ENCODE data around the gene MVK.

Gene MVK

DNA sequence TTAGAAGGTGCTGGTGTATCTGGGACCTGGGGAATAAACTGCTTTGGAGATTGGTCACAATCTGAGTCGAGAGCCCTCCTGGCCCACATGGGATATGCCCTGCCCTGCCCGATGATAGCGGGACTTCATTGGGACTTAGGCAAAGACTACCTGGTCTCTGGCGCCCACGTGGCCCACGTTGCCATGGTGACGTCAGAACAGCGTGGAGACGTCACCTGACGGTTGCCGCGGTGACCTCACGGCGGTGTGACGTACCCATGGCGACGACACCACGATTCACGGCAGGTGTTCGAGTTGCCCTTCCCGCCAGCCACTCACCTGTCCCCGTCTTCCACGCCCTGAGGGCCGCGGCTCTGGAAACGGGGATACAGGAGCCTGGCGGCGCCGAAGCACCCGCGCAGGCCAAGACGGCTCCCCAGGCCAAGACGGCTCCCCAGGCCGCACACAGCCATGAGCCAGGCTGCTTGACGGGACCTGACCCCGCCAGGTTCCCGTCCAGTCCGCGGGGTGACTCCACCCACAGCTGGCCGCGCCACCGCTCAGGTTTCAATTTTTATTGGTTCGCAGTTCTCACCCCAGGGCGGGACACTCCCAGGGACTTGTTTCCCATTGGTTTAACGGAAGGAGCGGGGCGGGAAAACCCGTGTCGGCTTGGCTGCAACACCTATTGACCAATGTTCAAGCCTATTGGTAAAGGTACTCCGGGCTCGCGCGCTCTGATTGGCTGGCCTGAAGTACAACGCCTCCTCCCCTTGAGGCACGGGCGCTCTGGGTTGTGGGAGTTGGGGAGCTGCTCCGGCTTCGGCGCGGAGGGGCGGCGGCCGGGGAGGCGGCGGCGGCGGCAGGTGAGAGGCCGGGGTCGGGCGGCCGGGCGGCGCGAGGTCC is at the start of gene MVK, which contains the start of gene MMAB:
MVK (plus strand) TSS at position 766 of the 885 bp plus-strand sequence. CDS start 1,029 bp downstream, outside the sequence.
MMAB (minus strand) TSS at position 476 of the 885 bp plus-strand sequence; CDS start at position 452, 24 bp downstream.
- peak; percentile 99 for DNase-seq

DNA sequence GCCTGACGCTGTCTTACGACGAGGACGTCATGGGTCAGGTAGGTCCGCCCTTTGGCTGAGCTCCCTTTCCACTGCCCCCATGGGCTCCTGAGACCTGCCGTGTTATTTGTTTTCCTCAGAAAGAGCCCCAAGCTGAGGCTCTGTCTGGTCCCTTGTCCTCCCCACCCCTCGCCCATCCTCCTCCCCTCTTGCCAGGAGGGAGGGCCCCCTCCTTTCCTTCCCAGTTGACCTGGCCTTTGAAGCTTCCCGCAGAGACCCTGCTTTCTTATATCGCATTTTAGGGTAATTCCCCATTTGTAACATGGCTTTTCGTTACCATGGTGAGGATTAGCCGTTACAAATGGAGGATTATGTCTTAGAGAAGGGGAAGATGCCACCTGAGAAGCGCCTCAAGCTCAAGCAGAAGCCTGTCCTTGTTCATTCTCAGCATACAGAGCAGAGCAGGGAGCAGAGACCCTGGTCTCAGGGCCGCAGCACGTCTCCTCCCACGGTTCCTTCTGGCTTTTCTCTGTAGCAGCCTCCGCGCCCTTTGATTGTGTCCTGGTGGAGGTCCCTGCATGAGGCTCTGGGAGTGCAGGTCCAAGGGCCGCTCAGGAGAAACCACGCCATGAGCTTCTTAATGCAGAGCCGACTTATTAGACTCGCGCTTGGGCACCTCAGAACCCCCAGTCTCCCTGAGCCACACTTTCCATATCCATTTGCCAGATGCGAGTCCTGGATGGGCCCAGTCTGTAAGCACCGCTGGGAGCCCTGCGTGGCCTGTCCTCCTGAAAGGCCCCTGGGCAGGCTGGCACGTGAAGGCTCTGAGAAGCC is 48.9 kb upstream of the MVK start:
- peak; percentile 20 for DNase-seq

DNA sequence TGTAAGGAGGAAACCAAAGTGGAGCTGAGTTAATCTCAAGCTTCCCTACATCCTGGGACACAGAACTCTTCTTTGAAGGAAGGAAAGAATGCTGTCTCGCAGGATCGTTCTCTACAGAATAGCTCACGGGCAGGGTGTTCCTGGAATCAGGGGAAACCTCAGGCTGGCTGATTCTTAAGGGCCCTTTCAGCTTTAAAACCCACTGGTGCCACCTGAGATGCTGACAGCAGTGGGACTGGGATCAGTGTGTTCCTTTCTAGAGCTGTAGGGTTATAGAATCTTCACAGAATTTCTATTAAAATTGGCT is 48.4 kb upstream of the MVK start:
- DNase-seq, result no peak

DNA sequence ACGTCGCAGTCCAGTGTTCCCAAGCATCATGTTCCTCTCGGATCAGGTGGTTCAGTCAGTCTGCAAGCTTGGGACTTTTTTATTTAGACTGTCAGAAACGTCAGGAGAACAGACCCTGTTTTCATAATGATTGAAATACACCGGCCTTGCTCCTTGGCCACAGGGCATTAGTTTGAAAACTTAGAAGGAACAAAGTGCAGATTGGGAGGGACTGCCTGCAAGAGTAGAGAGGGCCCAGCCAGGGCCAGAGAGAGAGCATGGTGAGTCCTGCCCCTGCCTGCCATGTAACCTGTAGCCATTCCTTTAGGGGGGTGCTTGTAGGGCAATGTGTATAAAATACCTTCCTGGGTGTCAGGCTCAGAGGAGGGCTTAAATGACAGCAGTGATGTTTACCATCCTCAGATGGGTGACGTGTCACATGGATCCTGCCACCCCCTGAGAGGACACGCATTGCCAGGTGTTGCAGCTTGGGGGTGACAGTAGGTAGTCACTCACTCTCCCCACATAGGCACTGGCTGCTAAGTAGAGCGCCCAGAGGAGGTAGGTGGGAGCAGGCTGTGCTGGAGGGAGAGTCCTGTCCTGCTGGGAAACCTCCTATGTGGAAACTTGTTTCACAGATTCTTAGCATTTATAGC is 46.0 kb upstream of the MVK start:
- DNase-seq, result peak; percentile 32

DNA sequence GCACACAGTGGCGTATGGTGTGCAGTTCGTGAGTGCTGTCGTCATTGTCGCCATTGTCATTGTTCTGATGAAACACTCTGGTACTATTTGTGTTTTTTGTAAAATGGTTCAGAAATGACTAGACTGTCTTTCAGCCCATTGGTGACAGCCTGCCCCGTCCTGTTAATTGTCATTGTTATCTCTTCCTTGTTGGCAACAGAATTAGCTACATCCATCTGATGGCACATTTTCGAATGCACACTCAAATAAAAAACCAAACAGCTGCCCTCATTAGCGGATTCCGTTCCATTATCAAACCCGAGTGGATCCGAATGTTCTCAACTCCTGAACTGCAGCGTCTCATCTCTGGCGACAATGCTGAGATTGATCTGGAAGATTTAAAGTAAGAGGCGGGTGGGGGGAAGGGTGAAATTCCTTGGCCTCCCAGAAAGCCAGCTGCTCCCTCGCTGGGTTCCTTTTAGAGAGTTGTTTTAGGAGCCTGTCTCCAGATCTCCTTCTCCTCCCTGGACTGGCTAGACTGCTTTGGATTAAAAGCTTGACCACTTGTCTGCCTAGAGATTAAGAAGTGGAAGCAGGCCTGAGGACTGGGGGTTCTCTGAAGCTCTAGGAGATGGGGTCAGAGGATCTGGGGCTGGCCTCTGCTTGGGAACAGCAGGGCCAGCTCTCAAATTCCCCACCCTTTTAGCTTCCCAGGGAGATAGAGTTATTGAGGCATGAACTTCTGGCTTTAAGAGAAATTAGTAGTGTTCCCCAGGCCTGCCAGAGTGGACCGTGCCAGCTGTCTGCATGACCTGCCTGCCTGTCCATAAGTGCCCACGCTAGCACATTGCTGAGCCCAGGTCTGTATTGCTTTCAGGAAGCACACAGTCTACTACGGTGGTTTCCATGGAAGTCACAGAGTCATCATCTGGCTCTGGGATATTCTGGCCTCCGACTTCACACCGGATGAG is 43.6 kb upstream of the MVK start:
- DNase-seq, result no peak

DNA sequence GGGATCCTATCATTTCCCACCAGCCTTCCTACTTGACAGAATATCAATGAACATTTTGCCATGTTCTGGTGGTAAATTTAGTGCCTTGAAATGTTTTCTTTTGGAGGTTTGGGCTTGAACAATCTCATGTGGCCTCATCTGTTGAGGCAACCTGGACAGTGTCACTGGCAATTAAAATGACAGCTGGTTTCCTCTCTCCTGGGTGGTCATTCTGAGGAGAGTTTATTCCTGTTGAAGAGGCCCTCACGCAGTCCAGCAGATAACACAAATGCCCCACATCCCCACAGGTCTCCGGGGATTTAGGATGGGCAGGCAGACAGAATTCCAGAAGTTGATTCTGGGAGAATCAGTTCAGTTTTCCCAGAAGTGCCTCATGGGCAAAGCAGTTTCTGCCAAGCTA is 42.2 kb upstream of the MVK start:
- DNase-seq, result no peak

DNA sequence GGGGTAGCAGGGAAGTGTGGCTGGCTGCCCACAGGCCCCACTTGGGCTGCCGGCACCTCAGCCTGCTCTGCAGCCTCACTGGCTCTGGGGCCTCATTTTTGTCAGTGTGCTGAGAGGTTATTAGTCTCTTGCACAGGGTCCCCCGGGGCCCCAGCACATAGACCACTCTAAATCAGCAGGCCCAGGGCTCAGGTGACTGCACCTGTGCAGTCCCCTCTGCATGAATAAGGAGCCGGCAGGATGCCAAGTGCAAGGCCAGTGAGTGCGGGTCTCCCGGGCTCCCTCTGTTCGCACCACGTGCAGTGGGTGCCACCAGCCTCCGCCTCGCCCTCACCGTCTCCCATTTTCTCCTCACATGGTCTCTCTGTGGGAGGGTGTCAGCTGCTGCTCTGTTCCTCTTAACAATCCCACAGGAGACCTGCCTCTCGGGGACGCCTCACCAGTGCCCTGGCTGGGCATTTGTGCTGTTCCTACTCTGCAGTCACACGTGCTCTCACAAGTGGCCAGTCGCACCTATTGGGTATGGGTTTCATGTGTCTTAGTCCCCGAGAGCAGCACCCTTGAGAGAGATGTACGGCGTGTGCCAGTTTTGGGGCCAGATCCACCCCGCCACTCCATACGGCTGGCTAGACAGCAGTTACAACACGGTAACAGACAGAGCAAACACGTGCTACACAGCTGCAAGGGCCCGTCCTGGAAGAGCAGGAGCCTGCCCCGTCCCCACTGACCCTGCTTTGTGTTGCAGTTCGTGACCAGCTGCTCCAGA is 40.7 kb upstream of the MVK start:
- DNase-seq, result no peak

DNA sequence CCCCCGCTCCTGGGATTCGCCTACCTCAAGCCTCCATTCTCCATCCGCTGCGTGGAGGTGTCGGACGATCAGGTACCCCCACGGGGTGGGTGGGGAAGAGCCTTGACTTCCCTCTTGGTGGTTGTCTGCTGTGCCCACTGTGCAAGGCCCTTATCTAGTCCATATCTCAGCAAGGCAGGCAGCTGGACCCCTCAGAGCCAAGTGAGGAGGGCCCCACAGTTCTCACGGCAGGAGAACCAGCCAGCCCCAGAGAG is 40.2 kb upstream of the MVK start:
- no peak for DNase-seq

DNA sequence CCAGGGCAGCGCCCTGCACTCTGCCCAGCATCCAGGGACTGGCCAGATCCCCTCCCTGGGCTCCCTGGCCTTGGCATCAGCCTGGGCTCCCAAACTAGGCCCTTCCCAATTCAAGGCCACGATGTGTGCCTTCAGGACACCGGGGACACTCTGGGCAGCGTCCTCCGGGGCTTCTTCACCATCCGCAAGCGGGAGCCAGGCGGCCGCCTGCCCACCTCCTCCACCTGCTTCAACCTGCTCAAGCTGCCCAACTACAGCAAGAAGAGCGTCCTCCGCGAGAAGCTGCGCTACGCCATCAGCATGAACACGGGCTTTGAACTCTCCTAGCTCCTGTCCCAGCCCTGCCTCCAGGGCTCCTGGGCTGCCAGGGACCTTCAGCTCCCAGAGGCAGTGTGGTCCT is 39.1 kb upstream of the MVK start:
- no peak for DNase-seq

DNA sequence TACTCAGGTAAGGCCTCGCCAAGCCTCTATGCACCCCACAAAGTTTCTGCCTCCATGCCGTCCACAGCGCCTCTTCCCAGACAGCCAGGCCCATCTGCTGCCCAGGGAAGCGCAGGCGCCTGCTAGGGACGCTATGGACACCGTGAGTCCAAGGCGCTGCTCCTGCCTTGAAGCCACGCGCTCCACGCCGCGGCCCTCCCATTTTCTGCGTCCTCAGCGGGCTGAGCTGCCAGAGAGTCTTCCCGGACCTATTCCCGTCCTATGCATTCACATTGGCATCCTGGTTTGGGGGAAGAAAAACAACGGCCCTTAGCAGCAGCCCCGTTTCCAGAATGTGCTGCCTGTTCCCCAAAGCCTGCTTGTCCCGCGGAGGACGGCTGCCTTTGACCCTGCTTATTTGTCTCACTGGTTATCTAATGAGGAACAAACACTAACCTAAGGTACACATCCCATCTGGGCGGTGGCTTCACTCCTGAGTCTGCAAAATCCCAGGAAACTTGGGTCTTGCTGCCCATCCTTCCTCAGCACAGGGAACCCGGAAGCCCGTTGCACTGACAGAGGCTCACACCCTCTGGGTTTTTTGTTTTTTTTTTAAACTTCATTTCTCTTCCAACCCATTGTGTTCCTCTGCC is 38.2 kb upstream of the MVK start:
- DNase-seq, result no peak

DNA sequence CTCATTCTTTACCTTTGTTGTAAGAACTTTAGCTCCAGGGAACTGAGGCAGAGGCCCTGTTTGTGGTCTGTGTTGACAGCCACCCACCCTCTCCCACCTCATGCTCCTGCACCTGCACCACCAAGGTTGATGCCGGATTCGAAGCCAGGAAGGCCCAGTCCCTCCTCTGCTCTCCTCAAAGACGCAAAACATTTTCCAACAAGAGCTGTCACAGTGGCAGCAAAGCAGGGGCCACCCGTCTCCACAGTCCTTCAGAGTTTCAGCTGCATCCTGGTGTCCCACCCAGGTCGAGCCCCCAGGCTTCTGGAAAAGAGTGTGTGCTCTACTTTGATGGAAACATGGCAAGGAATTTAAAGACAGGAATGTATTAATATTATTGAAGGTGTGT is 37.7 kb upstream of the MVK start:
- DNase-seq, result no peak

DNA sequence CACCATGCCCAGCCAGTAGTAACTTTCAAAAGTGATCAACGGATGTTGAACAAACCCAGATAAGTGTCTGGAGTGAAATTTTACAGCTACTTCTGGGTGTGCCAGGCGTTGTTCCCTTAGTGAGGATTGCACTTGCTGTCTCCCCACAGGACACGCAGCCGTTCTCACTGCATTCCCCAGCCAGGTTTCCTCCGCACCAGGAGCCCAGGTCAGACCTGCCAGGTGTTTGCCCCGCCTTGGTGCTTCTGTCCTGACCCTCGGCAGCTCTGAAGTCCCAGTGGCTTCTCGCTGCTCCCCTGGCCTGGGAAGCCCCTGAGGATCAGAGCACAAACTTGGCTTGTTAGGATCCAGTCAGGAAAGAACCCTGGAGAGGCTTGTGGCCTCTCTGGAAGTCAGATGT is 36.5 kb upstream of the MVK start:
- DNase-seq, result no peak

DNA sequence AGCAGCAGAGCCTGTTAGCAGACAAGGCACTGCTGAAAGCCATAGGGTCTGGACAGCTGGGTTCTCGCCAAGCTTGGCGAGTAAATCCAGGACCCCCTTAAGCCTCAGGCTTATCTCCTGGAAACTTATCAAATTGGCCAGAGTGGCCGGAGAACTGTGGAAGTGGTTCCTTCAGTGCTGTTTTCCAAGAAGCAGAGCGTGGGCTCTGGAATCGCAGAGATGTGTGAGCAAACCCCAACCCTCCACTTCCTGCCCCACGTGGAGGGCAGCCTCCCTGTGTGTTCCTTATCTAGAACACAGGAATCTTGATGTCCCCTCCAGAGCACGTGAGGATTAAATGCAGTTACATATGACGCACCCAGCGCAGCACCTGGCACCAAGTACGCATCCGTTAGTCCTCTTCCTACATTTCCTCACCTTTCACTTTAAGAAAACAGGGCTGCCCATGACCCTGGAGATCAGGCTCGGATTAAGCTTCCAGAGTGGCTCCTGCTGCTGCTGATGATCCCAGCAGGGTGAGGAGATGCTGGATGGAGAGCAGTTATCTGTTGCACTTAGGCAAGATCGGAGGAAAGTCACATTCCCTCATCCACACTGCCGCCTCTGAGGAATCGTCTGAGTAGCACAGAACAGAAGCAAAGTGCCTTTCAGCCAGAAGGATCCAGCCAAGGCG is 35.3 kb upstream of the MVK start:
- no peak for DNase-seq

DNA sequence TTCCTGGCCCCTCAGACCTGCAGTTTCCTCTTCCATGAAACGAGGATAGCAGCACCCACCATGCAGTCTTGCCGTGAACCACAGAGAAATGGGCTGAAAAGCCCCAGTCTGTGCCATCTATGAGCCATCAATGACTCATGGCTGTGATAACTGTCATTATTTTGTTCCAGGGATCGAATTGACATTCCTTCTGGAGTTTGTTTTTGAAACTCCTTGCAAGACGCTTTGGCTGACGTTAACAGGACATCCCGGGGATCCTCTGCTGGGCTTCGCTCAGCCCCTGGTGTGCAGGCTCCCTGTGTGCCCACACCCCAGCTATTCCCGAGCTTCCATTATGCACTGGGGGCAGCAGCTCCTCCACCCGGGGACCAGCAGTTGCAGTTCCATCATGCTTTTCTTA is 34.1 kb upstream of the MVK start:
- no peak for DNase-seq

DNA sequence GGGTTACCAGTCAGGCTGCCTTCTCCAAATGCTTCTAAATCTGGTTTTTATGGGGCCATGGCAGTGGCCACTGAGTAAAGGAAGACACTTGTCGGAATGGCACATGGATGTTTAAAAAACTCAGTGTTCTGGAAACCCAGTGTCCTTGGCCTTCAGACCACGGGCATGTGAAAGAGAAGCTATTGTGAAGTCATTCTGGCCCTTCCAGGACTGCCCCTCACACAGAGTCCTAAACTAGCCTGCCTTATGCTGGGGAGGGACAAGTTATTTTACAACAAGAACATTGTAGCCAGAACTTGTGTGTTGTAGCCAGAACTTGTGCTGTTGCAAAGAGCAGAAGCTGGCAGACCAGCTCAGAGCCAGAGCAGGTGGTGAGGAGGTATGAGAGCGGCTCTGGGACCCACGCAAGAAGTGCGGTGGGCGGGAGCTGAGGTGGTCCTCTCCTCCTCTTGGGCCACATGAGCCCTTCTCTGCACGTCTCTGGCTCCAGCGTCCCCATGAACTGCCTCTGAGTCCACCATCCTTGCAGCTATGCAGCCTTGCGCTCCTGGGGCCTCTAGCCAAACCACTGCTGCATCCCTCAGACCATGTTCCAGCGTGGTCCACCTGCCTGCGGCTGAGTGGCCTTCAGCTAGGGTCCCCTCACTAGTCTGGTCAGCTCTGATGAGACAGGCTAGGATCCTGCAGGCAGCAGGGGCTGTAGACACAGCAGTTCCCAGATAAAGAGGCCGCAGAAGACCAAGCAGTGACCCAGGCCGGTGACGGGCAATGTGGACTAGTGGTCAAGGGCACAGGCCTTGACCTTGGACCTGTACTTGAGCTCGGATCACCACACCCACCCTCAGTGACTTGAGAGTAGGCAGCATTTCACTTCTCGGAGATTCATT is 32.8 kb upstream of the MVK start:
- no peak for DNase-seq

DNA sequence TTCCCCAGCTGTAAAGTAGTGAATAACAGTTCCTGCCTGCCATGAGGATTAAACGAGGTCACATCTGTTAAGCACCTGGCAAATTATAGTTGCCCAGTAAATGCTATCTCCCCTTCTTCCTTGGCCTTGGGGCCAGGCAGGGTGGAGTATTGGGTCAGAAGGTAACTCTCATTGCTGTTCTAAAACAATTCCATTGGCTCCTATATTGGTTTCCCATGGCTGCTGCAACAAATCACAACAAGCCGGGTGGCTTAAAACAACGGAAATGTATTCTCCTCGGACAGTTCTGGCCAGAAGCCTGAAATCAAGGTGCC is 32.2 kb upstream of the MVK start:
- DNase-seq, result no peak

DNA sequence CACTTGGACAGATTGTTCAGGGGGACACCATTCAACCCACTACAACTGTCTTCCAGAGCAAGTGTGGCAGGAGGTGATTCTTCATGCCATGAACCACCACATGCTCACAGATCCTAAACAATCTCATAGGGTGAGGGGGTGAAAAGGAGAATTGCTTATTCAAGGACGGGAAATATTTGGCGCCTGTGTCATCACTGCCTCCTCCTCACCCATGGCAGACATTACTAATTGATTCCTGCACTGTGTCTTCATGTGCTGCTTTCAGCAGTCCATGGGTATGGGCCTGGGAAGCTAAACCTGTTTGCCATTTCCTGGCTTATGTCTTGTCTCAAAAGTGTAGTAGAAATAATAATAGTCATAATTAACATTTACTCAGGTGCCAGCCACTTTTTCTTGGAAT is 31.6 kb upstream of the MVK start:
- no peak for DNase-seq

DNA sequence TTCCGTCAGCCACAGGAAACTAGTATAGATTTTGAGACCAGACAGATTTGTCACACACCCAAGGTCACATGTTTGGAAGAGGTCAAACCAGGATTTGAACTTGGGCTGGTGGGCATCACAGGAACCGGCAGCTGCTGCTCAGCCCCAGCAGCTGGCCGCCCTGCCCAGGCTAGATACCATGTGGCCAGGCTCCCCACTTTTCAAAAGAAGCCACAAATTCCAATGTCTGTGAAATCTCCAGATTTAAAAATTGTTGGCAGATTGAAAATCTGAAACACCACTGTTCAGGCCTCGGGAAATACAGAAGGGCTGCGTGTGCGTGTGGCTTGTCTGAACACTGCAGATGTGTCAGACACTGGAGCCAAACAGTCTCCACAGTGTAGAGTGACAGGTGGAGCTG is 30.7 kb upstream of the MVK start:
- DNase-seq, result no peak

DNA sequence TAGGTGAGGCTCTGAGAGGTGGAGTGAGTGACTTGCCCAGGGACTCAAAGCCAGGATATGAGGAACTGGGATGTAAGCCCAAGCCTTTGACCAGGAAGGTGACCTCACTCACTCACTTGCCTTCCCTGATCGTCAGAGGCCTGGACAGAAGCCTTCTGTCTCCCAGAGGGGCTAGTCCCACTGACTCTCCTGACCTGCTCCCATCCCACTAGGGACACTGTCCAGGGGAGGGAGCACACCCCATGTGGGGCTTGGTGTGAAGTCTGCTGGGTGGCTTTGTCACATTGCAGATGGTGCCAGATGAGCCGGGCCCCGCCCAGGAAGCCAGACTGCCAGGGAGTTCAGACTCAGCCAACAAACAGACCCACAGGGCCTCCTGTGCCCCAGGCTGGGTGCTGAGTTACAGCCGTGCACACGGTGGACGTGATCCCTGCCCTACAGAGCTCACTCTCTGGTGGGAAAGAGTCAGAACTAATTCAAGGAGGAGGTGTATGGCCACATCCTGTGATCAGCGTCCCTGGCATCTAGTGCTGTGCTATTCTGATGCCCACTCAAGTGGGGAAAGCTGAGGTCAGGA is 28.6 kb upstream of the MVK start:
- no peak for DNase-seq

DNA sequence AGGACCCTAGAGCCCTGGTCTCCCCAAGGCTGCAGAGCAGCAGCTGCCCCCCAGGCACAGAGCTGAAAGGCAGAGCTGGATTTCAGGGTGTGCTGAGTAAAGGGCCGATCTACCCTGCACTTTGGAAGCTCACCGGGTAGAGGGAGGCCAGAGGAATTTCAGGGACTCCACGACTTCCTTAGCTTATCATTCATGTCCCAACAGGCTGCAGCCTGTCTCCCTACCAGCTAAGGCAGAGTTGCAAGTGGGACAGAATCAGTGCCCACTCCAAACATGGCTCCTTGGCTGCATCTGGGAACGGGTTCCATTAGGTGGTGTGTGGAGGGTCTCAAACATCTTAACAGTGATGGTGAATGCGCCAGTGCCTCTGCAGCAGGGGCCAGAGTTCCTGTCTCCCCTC is 27.8 kb upstream of the MVK start:
- no peak for DNase-seq
